ENCODE measurements around the gene PDZD2.

Gene PDZD2

DNA sequence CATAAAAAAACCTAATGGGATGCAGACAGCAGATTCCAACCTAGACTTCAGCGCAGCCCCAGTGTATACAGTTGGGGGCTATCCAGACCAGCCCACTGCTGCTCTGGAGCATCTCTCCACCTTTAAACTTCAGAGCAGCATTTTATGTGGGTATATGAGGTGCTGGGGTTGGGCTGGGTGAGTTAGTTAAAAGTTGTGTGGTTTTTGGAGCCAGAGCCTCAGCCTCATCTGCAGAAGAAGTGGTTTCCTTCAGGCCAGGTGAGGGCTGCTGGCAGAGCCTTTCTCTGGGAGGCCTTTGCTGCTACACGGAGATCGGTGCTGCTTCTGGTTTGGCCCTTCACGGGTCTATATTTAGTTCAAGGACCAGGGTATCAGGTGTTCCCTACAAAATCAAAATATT, 228.3 kb downstream of the PDZD2 start:
- DNase-seq (ENCODE audit: low read depth in 2 of 2), result no peak

DNA sequence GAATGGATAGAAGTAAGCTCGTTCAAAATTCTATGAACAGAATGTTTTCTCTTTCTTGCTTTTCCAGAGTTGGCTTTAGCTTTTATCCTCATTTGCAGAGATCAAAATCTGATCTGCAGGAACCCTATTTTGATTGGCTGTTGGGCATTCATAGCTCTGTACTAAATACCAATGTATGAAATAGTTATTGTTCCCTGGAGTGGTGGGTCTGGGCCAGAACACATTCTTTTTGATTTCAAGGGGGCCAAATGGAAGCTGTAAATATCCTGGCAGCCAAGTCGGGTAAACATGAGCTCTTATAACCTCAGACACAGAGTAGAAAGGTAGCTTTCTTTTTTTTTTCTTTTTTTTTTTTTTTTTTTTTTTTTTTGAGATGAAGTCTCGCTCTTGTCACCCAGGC, 241.5 kb downstream of the PDZD2 start:
- no peak for DNase-seq (ENCODE audit: low read depth in 2 of 2)

DNA sequence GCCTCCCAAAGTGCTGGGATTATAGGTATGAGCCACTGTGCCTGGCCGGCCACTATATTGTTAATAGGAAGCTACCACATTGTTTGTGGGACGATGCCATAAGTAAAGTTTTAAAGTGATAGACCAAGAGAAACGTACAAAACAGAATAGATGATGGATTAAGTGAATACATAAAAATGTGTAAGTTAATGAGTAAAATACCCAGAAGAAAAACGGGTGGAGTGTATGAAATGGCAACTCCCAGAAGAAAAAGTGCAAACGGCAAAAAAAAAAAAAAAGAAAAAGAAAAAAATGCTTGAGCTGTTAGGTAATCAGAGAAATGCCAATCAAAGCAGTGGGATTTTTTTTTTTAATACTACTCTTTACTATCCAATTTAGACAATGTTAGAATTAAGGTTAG, 246.0 kb downstream of the PDZD2 start:
- DNase-seq (ENCODE audit: low read depth in 2 of 2), result no peak

DNA sequence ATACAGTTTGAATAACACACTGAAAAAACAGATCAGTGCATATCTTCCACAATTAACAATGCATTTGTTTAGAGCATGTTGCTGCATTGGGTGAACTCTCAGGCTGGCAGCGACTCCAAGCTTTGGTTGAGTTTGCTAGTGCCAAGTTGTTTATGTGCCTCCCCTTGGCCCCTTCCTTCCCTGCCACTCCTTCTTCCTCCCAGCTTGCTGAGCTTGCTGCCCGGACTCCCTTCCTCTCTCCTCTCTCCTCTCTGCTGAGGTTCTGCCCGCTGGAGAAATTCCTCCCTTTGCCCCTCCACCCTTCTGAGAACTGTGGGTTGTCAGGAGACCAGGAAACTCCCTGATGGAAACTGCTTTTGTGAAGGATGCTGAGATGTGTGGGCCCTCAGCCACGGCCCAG, 247.3 kb downstream of the PDZD2 start:
- DNase-seq (ENCODE audit: low read depth in 2 of 2), result no peak

DNA sequence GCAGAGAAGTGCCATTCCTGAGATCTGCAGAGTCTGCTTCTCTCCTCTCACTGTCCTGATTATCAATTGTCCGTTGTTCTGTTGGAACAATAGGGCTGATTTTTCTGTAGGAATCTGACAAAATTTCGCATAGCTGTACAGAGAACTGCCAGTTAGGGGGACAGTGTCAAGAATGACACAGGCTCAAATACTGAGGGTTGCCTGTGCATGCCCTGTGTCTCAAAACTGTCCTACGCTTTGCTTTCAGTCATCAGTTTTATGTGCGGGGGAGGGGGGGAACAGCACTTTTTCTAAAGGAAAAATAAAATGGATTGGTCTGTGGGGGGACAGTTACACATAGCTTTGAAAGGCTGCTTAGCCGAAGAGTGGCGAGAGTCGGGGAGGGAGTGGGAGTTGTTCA, 248.6 kb downstream of the PDZD2 start:
- DNase-seq (ENCODE audit: low read depth in 2 of 2), result no peak

DNA sequence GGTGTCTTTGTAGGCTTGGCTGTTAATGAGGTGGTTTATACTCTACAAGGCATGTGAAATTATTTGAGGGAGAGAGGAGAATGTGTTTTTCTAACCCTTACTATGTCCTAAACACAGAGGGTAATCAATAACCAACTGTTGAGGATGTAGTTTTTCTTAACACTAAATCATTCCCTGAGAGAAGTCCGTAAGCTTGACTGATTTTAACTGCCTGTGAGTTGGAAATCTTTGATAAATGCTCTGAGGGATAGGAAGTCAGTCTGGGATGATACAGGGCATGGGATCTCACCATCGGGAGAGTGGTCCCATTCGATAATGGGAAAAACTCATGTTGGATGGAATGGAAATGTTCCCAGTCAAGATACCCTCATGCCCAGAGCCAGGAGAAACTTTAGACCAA, 249.6 kb downstream of the PDZD2 start:
- DNase-seq (ENCODE audit: low read depth in 2 of 2), result no peak

DNA sequence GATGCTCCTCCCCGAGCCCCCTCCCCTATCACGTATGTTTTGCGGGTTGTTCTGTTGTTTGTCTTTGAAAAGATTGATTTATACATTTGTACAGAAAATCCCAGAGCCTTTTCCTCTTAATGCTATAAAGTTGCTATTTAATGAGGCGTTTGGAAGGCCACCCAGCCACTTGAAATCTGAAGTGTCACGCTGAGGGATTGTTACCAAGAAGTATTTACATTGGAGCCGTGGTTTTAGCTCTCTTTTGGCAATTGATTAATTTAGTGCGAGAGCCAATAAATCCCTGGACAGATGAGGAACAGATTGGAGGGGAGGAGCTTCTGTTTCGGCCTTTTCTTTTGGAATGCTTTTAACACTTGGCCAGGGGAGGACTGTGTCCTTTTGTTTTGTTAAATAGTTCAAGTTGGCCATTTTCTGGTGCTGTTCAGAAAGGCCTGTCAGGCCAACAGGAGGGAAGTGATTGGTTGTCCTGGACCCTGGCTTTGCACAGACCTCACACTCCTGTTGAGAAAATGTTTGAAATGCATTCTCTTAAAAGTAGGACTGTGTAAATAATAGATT, 250.2 kb downstream of the PDZD2 start:
- no peak for DNase-seq (ENCODE audit: low read depth in 2 of 2)

DNA sequence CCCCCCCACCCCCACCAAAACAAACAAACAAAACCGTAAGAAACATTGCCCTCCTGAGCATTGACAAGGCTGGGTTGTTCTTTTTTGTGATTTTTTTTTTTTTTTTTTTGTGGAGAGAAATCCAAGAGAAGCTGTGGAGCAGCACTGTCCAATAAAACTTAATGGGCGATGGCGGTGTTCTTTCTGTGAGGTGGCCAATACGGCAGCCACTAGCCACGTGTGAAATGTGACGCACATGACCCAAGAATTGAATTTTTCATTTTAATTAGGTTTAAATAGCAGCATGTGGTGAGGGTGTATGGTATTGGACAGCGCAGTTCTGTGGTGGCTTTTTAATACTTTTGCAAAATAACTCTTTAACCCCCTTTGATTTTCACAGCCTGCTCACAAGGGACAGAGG, 251.1 kb downstream of the PDZD2 start:
- DNase-seq (ENCODE audit: low read depth in 2 of 2), result no peak

DNA sequence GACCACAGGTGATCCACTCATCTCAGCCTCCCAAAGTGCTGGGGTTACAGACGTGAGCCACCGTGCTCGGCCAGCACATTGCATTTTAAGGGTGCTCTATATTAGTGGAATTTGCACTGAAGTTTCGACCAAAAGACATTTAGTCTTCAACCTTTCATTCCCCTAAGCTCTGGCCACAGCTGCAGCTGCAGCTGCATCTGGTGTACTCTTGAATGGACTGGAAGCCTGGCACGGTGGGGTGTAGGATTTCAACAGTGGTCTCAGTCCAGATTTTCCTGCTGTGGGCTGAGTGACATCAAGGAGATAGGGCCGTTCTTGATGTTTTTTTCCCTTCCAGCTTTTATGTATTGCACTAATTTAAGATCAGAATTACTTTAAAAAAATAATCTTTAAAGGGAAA, 255.2 kb downstream of the PDZD2 start:
- no peak for DNase-seq (ENCODE audit: low read depth in 2 of 2)

DNA sequence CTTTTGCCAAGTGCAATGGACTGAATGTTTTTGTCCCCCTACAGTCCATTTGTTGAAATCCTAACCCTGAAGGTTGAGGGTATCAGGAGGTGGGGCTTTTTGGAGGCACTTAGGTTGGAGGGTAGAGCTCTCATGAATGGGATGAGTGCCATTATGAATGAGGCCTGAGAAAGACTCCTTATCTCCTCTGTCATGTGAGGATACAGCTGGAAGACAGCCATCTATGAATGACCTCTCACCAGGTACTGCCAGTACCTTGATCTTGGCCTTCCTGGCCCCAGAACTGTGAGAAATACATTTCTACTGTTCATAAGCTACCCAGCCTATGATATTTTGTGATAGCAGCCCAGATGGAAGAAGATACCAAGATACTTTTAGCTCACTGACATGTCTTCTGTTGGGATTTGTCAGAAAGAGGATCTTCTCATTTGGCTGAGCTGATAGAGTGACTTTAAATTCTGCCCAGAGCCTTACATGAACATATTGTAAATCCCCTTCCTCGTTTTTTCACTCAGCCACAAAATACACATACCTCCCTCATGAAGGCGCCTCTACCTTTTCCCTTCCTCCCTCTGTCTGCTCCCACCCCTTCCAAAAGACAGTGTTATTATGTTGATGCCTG, 256.4 kb downstream of the PDZD2 start:
- no peak for DNase-seq (ENCODE audit: low read depth in 2 of 2)

DNA sequence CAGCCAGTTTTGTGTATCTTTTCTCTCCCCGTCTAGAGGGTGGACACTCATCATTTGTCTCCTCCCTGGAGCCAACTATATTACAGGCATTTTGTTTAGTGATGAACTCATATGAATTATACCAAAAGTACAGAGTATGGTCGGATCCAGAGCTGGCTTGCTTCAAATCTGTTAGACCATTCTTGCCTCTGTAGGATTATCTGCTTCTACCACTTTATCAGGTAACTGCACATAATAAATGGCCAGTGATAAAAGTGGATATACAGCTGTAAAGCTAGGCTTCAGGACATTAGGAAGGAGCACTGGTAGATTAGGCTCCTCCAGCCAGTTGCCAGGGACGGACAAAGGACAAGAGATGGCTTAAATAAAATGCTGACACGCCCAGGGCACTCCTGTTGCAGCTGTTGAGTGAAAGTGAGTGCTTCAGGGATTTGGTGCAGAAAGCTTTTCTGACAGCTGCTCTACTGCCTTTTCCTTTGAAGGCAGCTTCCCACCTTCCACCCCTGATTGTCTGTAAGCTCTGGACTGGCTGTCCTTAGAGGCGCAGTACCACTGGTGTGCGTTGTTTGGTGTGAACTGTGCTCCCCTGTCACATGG, 259.2 kb downstream of the PDZD2 start:
- no peak for DNase-seq (ENCODE audit: low read depth in 2 of 2)

DNA sequence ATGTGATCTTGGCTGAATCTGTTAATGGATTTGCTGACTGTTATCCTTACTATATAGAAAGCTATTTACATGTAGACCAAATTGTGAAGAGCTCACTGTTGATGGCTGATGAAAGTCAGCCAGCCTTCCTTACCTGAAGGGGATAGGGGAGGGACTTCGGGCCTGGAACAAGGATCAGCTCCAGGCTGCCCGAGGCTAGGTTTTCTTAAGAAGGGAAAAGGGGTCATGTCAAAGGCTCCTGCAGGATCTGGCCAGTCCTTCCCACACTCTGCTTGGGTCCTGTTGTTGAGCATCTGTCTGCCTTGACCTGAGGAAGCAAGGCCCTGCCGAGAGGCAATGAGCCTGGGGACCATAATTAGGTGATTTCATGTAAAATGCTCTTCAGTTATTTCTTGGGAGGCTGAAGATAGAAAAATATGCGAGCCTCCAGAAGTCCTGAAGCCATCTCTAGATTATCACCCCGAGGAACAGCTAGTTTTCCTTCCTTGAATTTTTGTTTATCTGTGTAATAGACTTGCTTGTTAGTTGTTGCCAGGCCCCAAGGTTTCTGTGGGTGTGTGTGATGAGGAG, 261.4 kb downstream of the PDZD2 start:
- no peak for DNase-seq (ENCODE audit: low read depth in 2 of 2)

DNA sequence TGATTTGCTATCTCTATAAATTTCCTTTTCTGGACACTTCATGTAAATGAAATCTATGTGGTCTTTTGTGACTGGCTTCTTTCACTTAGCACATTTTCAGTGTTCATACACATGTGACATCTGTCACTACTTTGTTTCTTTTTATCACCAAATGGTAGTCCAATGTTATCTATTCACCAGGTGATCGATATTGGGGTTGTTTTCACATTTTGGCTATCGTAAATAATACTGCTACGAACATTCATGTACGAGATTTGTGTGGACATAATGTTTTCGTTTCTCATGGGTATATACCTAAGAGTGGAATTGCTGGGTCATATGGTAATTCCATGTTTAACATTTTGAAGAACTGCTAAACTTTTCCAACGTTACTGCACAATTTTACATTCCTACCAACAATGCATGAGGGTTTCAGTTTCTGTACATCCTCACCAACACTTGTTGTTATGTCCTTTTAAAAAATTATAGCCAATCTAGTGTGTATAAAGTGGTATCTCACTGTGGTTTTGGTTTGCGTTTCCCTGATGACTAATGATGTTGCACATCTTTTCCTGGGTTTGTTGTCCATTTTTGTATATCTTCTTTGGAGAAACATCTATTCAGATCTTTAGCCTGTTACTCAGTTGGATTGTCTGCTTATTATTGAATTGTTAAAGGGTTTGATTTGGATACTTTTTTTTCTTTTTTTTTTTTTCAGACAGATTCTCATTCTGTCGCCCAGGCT, 263.0 kb downstream of the PDZD2 start:
- no peak for DNase-seq (ENCODE audit: low read depth in 2 of 2)

DNA sequence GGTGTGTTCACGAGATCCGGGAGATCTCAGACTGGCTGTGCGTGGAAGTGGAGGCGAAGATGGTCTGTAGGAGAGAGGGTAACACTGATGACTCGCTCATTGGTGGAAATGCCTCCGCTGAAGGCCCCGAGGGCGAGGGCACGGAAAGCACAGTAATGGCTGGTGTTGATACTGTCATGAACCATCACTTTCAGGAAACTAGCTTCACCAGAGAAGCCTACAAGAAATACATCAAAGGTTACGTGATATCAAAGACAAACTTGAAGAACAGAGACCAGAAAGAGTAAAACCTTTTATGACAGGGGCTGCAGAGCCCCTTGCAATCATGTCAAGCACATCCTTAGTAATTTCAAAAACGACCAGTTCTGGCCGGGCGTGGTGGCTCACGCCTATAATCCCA, 269.5 kb downstream of the PDZD2 start:
- DNase-seq (ENCODE audit: low read depth in 2 of 2), result peak in 1 of 2 donors; percentile 1

DNA sequence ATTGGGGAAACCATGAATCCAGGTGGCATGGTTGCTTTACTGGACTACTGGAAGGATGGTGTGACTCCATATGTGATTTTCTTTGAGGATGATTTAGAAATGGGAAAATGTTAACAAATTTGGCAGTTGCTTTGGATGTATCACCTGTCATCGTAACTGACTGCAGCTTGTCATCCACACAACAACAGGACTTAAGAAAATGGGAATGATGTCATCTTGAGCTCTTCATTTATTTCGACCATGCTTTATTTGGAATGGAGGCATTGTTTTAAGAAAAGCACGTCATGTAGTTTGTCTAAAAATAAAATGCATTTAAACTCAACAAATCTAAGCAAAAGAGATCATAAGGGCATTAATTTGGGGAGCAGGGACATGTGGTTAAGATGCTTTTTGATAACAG, 270.1 kb downstream of the PDZD2 start:
- DNase-seq (ENCODE audit: low read depth in 2 of 2), result no peak

DNA sequence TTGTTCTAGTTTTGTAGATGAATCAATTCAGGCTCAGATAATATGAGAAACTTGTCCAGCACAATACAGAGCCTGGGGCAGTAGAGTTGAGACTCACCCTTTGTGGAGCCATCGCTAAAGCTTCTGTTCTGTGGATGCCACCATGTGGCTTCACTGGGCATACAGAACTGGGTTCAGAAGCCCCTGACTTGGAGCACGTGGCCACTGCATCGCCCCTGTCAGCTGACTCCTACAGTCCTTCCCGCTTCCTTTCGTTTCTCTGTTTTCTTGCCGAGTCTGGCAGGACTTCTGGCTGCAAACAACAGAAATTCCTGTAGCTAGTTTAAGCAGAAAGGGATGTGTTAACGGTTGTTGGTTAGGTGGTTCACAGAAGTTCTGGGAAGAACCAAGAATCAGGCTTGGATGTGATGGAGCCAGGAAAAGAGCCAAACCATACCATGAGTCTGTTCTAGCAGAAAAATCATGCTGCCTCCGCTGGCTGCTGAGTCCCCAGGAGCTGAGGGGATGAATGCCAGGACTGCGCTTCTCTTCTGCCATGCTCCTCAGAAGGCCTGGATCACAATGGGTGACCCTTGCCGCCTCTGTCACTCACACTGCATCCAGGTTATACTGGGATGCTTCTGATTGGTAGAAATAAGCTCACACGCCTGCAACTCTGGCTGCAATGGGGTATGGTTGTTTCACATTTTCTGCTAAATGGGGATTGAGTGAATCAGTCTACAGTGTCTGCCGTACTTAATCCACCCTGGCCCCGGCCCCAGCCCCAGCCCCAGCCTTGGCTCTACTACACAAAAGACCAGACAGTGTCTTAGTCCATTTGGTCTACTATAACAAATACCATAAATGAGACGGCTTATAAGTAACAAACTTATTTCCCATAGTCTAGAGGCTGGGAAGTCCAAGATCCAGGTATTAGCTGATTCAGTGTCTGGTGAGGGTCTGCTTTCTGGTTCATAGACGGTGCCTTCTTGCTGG, 272.6 kb downstream of the PDZD2 start:
- DNase-seq (ENCODE audit: low read depth in 2 of 2), result no peak

DNA sequence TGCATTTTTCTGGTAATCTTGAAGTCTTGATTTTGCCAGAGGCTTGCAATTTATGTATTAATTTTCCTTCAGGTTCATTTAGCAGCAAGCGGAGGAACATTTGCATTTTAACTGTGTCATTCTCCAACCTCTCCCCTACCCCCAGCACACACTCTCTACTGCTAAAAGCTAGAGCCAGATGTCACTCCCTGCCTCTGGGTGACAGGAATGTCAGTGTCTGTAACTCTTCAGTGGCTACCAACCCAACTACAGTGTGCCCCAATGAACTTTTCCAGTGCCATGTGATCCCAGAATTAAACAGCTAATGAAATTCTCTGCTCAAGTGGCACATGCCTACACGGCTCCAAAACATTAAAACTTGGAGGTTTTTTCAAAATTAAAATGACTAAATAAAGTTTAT, 274.9 kb downstream of the PDZD2 start:
- no peak for DNase-seq (ENCODE audit: low read depth in 2 of 2)

DNA sequence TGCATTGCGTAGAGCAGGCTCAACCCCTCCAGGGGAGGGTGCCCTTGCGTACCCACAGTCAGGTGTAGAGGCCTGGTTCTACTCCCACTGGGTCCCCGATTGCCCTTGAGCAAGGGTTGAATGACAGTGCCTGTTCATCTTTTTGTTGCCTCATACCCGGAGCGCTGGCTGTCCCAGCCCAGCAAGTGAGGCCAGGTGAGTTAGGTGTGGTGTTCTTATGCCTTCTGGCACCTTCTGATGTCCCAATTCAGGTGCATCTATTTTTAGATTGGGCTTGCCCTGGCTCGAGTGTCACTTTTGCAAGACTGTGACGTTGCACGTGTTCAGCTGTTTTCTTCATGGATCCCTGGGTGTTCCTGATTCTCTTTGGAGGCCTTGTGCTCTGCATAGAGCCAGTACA, 277.4 kb downstream of the PDZD2 start:
- DNase-seq (ENCODE audit: low read depth in 2 of 2), result no peak

DNA sequence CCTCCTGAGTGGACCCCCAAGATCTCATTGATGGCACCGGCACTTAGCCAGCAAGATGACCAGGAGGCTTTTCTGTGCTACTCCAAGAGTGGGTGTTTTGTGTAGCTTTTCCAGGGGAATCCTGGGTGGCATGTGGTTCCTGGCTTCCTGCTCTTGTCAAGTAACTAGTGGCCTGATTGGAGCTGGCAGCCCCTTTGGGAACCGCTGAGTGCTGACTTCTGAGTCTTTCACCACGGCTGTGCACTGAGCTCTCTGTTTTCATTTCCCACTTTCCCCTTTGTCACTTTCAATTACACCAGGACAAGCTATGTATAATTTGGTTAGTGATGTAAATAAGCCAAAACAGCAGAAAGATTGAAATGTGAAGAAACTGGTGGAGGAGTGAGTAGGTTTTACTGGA, 279.8 kb downstream of the PDZD2 start:
- no peak for DNase-seq (ENCODE audit: low read depth in 2 of 2)

DNA sequence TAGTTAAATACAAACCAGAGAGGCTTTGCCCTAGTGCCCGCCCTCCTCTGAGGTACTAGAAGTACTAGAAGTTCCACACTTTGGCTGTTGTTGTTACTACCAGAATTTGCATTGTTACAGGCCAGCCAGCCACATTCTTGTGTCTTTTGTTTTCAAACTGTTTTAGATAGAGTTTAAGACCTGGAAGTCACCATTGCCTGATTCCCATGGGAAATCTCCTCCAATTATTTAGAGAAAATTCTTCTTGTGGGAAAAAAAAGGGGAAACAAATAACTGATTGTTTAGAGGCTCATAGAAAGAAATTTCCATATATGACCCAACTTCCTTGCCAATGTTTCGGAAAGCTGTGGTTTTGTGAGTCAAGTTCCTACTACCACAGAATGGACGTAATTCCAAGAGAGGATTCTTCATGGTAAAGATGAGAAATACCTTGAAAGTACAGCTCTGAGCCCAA, 282.9 kb downstream of the PDZD2 start:
- DNase-seq (ENCODE audit: low read depth in 2 of 2), result no peak

DNA sequence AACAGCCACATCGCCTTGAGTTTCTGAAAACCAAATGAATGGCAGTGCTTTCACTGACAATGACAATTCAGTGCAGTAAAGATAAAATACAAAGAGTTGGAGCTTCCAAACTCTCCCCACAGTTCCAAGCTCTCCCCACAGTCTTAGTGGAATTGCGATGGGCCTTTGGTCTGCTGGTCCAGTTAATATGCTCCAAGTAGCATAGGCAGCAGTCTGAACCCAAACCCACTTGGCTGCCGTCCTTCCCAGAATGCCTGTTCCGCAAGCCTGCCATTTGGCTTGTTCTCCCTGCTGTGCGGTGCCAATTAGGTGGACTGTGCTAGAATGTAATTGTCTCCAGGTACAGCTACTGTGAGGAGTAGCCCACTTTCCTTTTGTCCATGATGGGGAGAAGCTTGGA, 285.1 kb downstream of the PDZD2 start:
- DNase-seq (ENCODE audit: low read depth in 2 of 2), result no peak

DNA sequence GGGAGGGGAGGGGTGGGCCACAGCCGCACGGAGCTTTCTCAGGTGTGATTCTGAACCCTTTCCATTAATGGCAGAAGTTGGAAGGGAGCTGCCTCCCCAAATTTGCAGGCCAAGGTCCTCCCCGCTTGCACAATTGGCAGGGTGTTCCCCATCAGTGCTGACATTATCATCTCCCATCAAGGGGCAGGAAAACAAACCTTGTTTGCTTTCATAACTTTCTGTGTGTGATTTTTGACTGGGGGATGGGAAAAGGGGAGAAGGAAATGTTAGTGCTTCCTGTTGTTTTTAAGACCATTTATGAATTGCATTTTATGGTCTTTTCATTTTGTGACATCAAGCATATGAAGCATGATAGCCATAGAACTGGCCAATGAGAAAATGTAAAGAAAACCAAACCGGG, 292.9 kb downstream of the PDZD2 start:
- no peak for DNase-seq (ENCODE audit: low read depth in 2 of 2)

Data from stimulated activated CD8-positive, alpha-beta memory T cell treated with anti-CD3 and anti-CD28 coated beads, Interleukin-15, amount 100 ng/mL, for 48 hours (primary cell).